ENCODE measurements around the gene PLCB3. TPM values are rescaled to one million over a fixed set of nuclear protein-coding genes. Genes with fewer than 3 reads are reported as not detected.
A peak's percentile ranks its signal among the peaks of the same experiment; 100 is the strongest.

PLCB3 gene
- total RNA-seq, 1 experiment from 2014 or later = 41.2 TPM

GRCh38 chr11:64248578-64248977 lies 2.8 kb upstream of the PLCB3 start:
- BruUV-seq (replicated peaks) = no TSS peak
- no peak overlapping the region for H3K4me3 ChIP-seq (ENCODE audit: low read depth in 2 of 2, low read length in 2 of 2)
- ChIA-PET CTCF (interaction anchor here (0.6 kb wide), 1 partner anchor 41 kb away, joined by 5 read pairs; no protein-coding TSS in a partner anchor), POLR2A (no interaction called here)
- H3K36me3 ChIP-seq (ENCODE audit: control insufficient read depth, insufficient read depth, low read length) = peaks cover 7% of the 10 kb centered on the region; the same call in 1 of the 2 replicates
- H3K9me3 ChIP-seq (ENCODE audit: control insufficient read depth, insufficient read depth, low read depth, low read length) = no peaks in the 10 kb centered on the region
- in situ Hi-C loops (cut with HindIII; ENCODE audit: low pct_unique_long_range_greater_than_20kb, low sequenced_read_pairs) (no loop called here), intact Hi-C loops (cut with micrococcal nuclease; ENCODE audit: unreplicated experiment) (loop anchor here (10.0 kb wide), 1 partner anchor 56 kb away; the partner anchor contains the start of genes CATSPERZ and ESRRA)
- peak overlapping the region; percentile 99 for H3K27ac ChIP-seq (ENCODE audit: low read length)
- ATAC-seq = no peak
- TF ChIP-seq REST (IDR thresholded peaks at IDR 0.05; ENCODE audit: insufficient read depth in 1 of 2, low read depth in 2 of 2, low read length in 1 of 2) = no peak
- no peak for TF ChIP-seq TCF7L2 (IDR thresholded peaks at IDR 0.05; ENCODE audit: low read depth, low read length)
- no peak for TF ChIP-seq CTCF (IDR thresholded peaks at IDR 0.05)
- no peak for TF ChIP-seq POLR2AphosphoS5 (IDR thresholded peaks at IDR 0.05; ENCODE audit: low read depth, low read length)
- TF ChIP-seq SIN3A (IDR thresholded peaks at IDR 0.05; ENCODE audit: borderline replicate concordance, insufficient read depth, low read depth, low read length) = no peak
- no peak for DNase-seq (ENCODE audit: low read depth, low spot score)
- H3K27me3 ChIP-seq (ENCODE audit: control insufficient read depth, insufficient read depth, low read length) = no peaks in the 10 kb centered on the region
- peaks cover 52% of the 10 kb centered on the region for H3K4me1 ChIP-seq (ENCODE audit: control insufficient read depth, insufficient read depth, low read length)

GRCh38 chr11:64249038-64249437 lies 2.3 kb upstream of the PLCB3 start:
- TF ChIP-seq CTCF (IDR thresholded peaks at IDR 0.05) = no peak
- Histone ChIP-seq H3K9me3 (ENCODE audit: control insufficient read depth, insufficient read depth, low read depth, low read length) (no peaks in the 10 kb centered on the region), H3K4me1 (ENCODE audit: control insufficient read depth, insufficient read depth, low read length) (peaks cover 50% of the 10 kb centered on the region), H3K36me3 (ENCODE audit: control insufficient read depth, insufficient read depth, low read length) (peaks cover 7% of the 10 kb centered on the region; the same call in 1 of the 2 replicates), H3K27ac (ENCODE audit: low read length) (peak overlapping the region; percentile 99), H3K27me3 (ENCODE audit: control insufficient read depth, insufficient read depth, low read length) (no peaks in the 10 kb centered on the region), H3K4me3 (ENCODE audit: low read depth in 2 of 2, low read length in 2 of 2) (no peak overlapping the region)
- in situ Hi-C loops (cut with HindIII; ENCODE audit: low pct_unique_long_range_greater_than_20kb, low sequenced_read_pairs) = no loop called here
- ChIA-PET CTCF (interaction anchor here (0.6 kb wide), 1 partner anchor 41 kb away, joined by 5 read pairs; no protein-coding TSS in a partner anchor), POLR2A (interaction anchor here (0.6 kb wide), 1 partner anchor 44 kb away, joined by 4 read pairs; no protein-coding TSS in a partner anchor)
- no TSS peak for BruUV-seq (replicated peaks)
- no peak for DNase-seq (ENCODE audit: low read depth, low spot score)
- no peak for ATAC-seq
- intact Hi-C loops (cut with micrococcal nuclease; ENCODE audit: unreplicated experiment) = loop anchor here (10.0 kb wide), 1 partner anchor 56 kb away; the partner anchor contains the start of genes CATSPERZ and ESRRA

Data from Panc1 (cell line).